ENCODE data around the gene IL23R.

The IL23R gene

GRCh38 chr1:67142931-67143330 lies 23.3 kb upstream of the IL23R start:
- TF ChIP-seq REST (IDR thresholded peaks at IDR 0.05; ENCODE audit: insufficient read depth in 1 of 2, low read depth in 2 of 2, low read length in 2 of 2), result no peak
- TF ChIP-seq SIN3A (IDR thresholded peaks at IDR 0.05; ENCODE audit: borderline replicate concordance, insufficient read depth, low read length), result no peak
- no peak for TF ChIP-seq FOXP2 (optimal IDR thresholded peaks at IDR 0.05; ENCODE audit: borderline replicate concordance, extremely low read depth, extremely low read length, insufficient read depth)
- TF ChIP-seq POLR2AphosphoS5 (IDR thresholded peaks at IDR 0.05; ENCODE audit: low read depth, low read length), result no peak
- TF ChIP-seq TAF1 (IDR thresholded peaks at IDR 0.05; ENCODE audit: borderline replicate concordance, insufficient read depth, low read length), result no peak

- TF ChIP-seq REST (IDR thresholded peaks at IDR 0.05; ENCODE audit: insufficient read depth in 1 of 2, low read depth in 2 of 2, low read length in 2 of 2), result no peak
- TF ChIP-seq FOXP2 (optimal IDR thresholded peaks at IDR 0.05; ENCODE audit: borderline replicate concordance, extremely low read depth, extremely low read length, insufficient read depth), result no peak
- no peak for TF ChIP-seq POLR2AphosphoS5 (IDR thresholded peaks at IDR 0.05; ENCODE audit: low read depth, low read length)
- TF ChIP-seq SIN3A (IDR thresholded peaks at IDR 0.05; ENCODE audit: borderline replicate concordance, insufficient read depth, low read length), result no peak
- TF ChIP-seq TAF1 (IDR thresholded peaks at IDR 0.05; ENCODE audit: borderline replicate concordance, insufficient read depth, low read length), result no peak
Measured at GRCh38 chr1:67143966-67144365, 22.3 kb upstream of the IL23R start.

GRCh38 chr1:67144696-67145095 lies 21.6 kb upstream of the IL23R start:
- no peak for TF ChIP-seq POLR2AphosphoS5 (IDR thresholded peaks at IDR 0.05; ENCODE audit: low read depth, low read length)
- TF ChIP-seq SIN3A (IDR thresholded peaks at IDR 0.05; ENCODE audit: borderline replicate concordance, insufficient read depth, low read length), result no peak
- no peak for TF ChIP-seq REST (IDR thresholded peaks at IDR 0.05; ENCODE audit: insufficient read depth in 1 of 2, low read depth in 2 of 2, low read length in 2 of 2)
- TF ChIP-seq FOXP2 (optimal IDR thresholded peaks at IDR 0.05; ENCODE audit: borderline replicate concordance, extremely low read depth, extremely low read length, insufficient read depth), result no peak
- TF ChIP-seq TAF1 (IDR thresholded peaks at IDR 0.05; ENCODE audit: borderline replicate concordance, insufficient read depth, low read length), result no peak

GRCh38 chr1:67146101-67146500 lies 20.2 kb upstream of the IL23R start:
- no peak for TF ChIP-seq TAF1 (IDR thresholded peaks at IDR 0.05; ENCODE audit: borderline replicate concordance, insufficient read depth, low read length)
- TF ChIP-seq POLR2AphosphoS5 (IDR thresholded peaks at IDR 0.05; ENCODE audit: low read depth, low read length), result no peak
- TF ChIP-seq REST (IDR thresholded peaks at IDR 0.05; ENCODE audit: insufficient read depth in 1 of 2, low read depth in 2 of 2, low read length in 2 of 2), result no peak
- TF ChIP-seq SIN3A (IDR thresholded peaks at IDR 0.05; ENCODE audit: borderline replicate concordance, insufficient read depth, low read length), result no peak
- no peak for TF ChIP-seq FOXP2 (optimal IDR thresholded peaks at IDR 0.05; ENCODE audit: borderline replicate concordance, extremely low read depth, extremely low read length, insufficient read depth)

- no peak for TF ChIP-seq TAF1 (IDR thresholded peaks at IDR 0.05; ENCODE audit: borderline replicate concordance, insufficient read depth, low read length)
- TF ChIP-seq REST (IDR thresholded peaks at IDR 0.05; ENCODE audit: insufficient read depth in 1 of 2, low read depth in 2 of 2, low read length in 2 of 2), result no peak
- TF ChIP-seq FOXP2 (optimal IDR thresholded peaks at IDR 0.05; ENCODE audit: borderline replicate concordance, extremely low read depth, extremely low read length, insufficient read depth), result no peak
- TF ChIP-seq POLR2AphosphoS5 (IDR thresholded peaks at IDR 0.05; ENCODE audit: low read depth, low read length), result no peak
- TF ChIP-seq SIN3A (IDR thresholded peaks at IDR 0.05; ENCODE audit: borderline replicate concordance, insufficient read depth, low read length), result no peak
Measured at GRCh38 chr1:67146539-67146938, 19.7 kb upstream of the IL23R start.
